Measurements from ENCODE around the gene OR2Y1. TPM values are rescaled to one million over a fixed set of nuclear protein-coding genes. Genes with fewer than 3 reads are reported as not detected.

The OR2Y1 gene
- total RNA-seq, 6 experiments from 2014 or later: not detected

- TF ChIP-seq CTCF (IDR thresholded peaks at IDR 0.05) (no peak), POLR2A (IDR thresholded peaks at IDR 0.05) (no peak)
- intact Hi-C loops (cut with DNase I): no loop called here
- Histone ChIP-seq H3K36me3 (no peaks in the 10 kb centered on the region), H3K9me3 (peaks cover 0 to 4% (median 0%) of the 10 kb centered on the region in 4 donors), H3K27ac (no peak overlapping the region), H3K4me1 (no peaks in the 10 kb centered on the region), H3K27me3 (no peaks in the 10 kb centered on the region), H3K4me3 (no peak overlapping the region)
- 40% methylated on average over 5 of the region's 6 CpGs for WGBS (ENCODE audit: insufficient coverage, low coverage, low lambda C conversion rate, missing lambda C conversion rate)
- DNase-seq (no peak), ATAC-seq (no peak)
These were observed 48.8 kb downstream of the OR2Y1 start for GRCh38 chr5:180691046-180691445.

GRCh38 chr5:180690562-180690961 is 49.3 kb downstream of the OR2Y1 start:
- intact Hi-C loops (cut with DNase I): no loop called here
- H3K9me3 ChIP-seq: no peaks in the 10 kb centered on the region
- H3K27me3 ChIP-seq: no peaks in the 10 kb centered on the region
- no peaks in the 10 kb centered on the region for H3K4me1 ChIP-seq
- no peak for TF ChIP-seq CTCF (IDR thresholded peaks at IDR 0.05)
- no peak overlapping the region for H3K27ac ChIP-seq
- DNase-seq (no peak), ATAC-seq (no peak)
- H3K4me3 ChIP-seq: no peak overlapping the region
- no peaks in the 10 kb centered on the region for H3K36me3 ChIP-seq
- WGBS (ENCODE audit: insufficient coverage, low coverage, low lambda C conversion rate, missing lambda C conversion rate): 45% methylated on average over 4 of the region's 6 CpGs

- Histone ChIP-seq H3K9me3 (no peaks in the 10 kb centered on the region), H3K27ac (no peak overlapping the region), H3K4me3 (no peak overlapping the region), H3K36me3 (no peaks in the 10 kb centered on the region), H3K4me1 (no peaks in the 10 kb centered on the region), H3K27me3 (no peaks in the 10 kb centered on the region)
- no peak for TF ChIP-seq POLR2A (IDR thresholded peaks at IDR 0.05)
- TF ChIP-seq CTCF (IDR thresholded peaks at IDR 0.05): no peak
- WGBS (ENCODE audit: insufficient coverage, low coverage, low lambda C conversion rate, missing lambda C conversion rate): 61% methylated on average over 7 of the region's 7 CpGs
- no peak for ATAC-seq
- intact Hi-C loops (cut with DNase I): no loop called here
- DNase-seq: no peak
These were observed 50.1 kb downstream of the OR2Y1 start for GRCh38 chr5:180689775-180690174.

Small RNA genes lying within 50 kb of the gene (small RNA-seq; reads per million reads assigned to genes)
- 0 to 0.39 reads per million in 2 experiments for gene RNU1-17P

Other genes starting within 250 kb of the OR2Y1 start
- 1 to 10 TPM; 4.8 to 8.8 (median 5.3) TPM for gene CNOT6, start 245.7 kb downstream of the OR2Y1 start, total RNA-seq
- gene SCGB3A1, start 148.6 kb downstream of the OR2Y1 start, total RNA-seq: 1 to 10 TPM in 1 of 6 experiments, under 1 TPM in 1, not detected in 4; 0.57 to 3.3 TPM
- 10 to 100 TPM in 1 of 6 experiments, 1 to 10 TPM in 5; 5.3 to 15.1 (median 8.0) TPM for gene FLT4, start 90.5 kb downstream of the OR2Y1 start, total RNA-seq
- gene MGAT1, start 62.7 kb upstream of the OR2Y1 start, total RNA-seq: 100 to 1,000 TPM in 4 of 6 experiments, 10 to 100 TPM in 2; 99.7 to 136 (median 106) TPM
- gene ZFP62, start 121.2 kb upstream of the OR2Y1 start, total RNA-seq: 1 to 10 TPM; 3.6 to 9.0 (median 6.0) TPM
- gene BTNL8, start 159.1 kb upstream of the OR2Y1 start, total RNA-seq: under 1 TPM; 0.18 to 0.93 (median 0.32) TPM
- not detected for gene BTNL3, start 248.8 kb upstream of the OR2Y1 start, total RNA-seq